Fibroblast of peridontal ligament (primary cell): ENCODE data around the gene SEPTIN6.
A peak's percentile ranks its signal among the peaks of the same experiment; 100 is the strongest.

Experiments
- DNase-seq: peaks from one replicate; pipeline ENCODE4 v3.0.0-alpha.2; 2010; ENCODE audit errors: extremely low read depth

SEPTIN6 gene

GRCh38 chrX:119693040-119693995, at the start of gene SEPTIN6:
SEPTIN6 (minus strand) TSS chrX:119693168; CDS start chrX:119693105, 63 bp downstream.
- DNase-seq: peak; percentile 22

- DNase-seq: no peak
Observed at GRCh38 chrX:119738742-119739141, 45.8 kb upstream of the SEPTIN6 start.

DNA sequence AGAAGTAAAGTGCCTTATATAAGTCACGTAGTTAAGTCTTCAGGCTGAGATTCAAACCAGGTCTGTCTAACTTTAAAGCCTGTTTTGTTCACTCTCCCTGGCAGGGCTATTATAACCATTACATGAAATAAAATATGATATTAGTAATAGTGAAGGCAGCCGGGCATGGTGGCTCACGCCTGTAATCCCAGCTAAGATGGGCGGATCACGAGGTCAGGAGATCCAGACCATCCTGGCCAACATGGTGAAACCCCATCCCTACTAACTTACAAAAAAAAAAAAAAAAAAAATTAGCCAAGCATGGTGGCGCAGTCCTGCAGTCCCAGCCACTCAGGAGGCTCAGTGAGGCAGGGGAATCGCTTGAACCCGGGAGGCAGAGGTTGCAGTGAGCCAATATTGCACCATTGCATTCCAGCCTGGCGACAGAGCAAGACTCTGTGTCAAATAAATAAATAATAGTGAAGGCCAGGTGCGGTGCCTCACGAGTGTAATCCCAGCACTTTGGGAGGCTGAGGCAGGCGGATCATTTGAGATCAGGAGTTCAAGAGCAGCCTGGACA, 43.3 kb upstream of the SEPTIN6 start:
- DNase-seq: no peak

DNA sequence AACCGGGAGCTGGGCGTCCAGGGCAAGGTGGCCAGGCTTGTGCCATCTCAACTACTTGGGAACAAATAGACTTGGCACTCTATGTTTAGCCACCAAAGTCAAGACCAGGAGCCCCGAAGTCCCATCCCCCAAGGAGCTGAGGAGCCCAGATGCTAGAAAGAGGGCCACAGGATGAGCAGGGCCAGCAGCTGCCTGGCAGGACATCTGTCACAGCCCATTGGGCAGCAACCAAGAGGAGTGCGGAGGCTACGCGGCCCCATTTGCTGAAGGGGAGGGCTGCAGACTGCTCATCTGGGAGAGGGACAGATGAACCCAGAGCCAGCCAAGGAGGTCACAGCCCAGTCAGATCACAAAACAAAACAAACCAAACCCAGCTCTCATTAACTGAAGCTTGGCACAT, 42.5 kb upstream of the SEPTIN6 start:
- no peak for DNase-seq

DNA sequence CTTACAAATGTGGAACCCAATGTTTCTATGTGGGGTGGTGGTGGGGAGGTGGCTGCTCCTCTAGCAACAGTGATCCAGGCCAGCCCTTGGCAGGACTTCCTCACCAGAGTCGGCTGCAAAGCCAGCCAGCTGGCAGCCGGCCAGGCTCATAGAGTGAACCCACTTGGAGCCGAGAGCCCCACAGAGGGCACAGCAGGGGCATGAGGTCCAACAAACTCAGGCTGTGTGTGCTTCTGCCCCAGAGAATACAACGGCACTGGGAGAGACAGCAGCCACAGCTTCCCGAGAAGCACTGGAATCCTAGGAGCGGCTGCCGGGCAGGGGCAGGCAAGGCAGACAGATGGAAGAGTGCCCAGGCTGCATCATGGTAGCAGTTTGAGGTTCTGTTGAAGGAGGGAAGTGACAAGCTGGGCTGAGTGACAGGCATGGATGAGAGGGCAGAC, 42.0 kb upstream of the SEPTIN6 start:
- peak; percentile 11 for DNase-seq

- DNase-seq: peak; percentile 72
Observed at GRCh38 chrX:119729408-119730201, 36.6 kb upstream of the SEPTIN6 start.

GRCh38 chrX:119728487-119728886, 35.5 kb upstream of the SEPTIN6 start:
- no peak for DNase-seq

- DNase-seq: peak; percentile 3
Observed at GRCh38 chrX:119726900-119727555, 34.1 kb upstream of the SEPTIN6 start.

GRCh38 chrX:119721926-119722325, 29.0 kb upstream of the SEPTIN6 start:
- no peak for DNase-seq

DNA sequence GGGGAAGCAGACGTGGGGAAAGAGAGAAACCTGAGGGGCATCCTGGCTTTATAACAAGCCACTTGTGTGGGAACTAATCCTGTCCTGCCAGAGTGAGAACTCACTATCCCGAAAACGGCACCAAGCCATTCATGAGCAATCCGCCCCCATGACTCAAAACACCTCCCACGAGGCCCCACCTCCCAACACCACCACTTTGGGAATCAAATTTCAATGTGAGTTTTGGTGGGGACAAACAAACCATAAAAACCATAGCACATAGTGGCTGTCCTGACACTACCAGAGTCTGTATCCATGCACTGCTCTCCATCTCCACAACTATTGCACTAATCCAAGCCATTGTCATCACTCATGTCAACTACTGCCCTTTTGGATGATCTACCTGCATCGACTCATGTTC, 28.5 kb upstream of the SEPTIN6 start:
- DNase-seq: no peak

- no peak for DNase-seq
Observed at GRCh38 chrX:119709630-119710029, 16.7 kb upstream of the SEPTIN6 start.

DNA sequence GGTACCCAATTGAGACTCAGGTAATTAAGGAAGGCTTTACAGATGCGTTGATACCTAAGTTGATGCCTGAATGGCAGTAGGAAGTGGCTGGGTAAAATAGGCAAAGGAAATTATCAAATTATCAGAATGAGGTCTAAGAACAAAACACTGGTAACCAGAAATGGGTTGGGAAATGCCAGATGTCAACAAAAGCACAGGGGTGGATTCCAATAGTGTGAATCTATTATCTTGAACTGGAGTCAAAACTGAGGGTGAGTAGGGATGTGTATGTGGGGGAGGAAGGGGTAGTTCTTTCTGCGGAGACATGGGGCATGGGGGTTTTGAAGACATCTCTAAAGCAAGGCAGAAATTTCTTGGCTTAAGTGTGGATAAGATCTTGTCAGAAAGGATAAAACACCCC, 16.0 kb upstream of the SEPTIN6 start:
- peak; percentile 31 for DNase-seq

GRCh38 chrX:119706616-119707015, 13.6 kb upstream of the SEPTIN6 start:
- no peak for DNase-seq

DNA sequence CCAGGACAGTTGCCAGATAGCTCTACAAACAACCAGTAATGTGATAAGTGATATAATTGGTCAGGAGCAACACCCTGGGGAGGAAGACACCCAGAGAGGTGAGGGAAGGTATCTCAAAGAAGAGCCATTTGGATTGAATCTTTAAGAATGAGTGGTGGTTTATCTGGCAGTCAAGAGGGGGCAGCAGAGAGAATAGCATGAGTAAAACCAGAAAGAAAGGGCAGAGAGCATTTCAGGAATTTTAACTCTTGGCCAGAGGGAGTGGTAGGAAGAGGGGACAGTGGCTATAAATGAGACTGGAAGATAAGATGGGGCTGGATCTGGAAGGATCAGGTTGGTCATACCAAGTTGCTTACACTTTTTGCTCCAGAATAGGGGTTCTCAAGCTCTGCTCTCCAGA, 5.9 kb upstream of the SEPTIN6 start:
- peak; percentile 63 for DNase-seq

- DNase-seq: no peak
Observed at GRCh38 chrX:119696251-119696890, 3.4 kb upstream of the SEPTIN6 start.

GRCh38 chrX:119695535-119696050, 2.6 kb upstream of the SEPTIN6 start:
- DNase-seq: no peak

GRCh38 chrX:119694601-119695534, 1.9 kb upstream of the SEPTIN6 start:
- no peak for DNase-seq

GRCh38 chrX:119693996-119694451, 1.1 kb upstream of the SEPTIN6 start:
- DNase-seq: no peak

DNA sequence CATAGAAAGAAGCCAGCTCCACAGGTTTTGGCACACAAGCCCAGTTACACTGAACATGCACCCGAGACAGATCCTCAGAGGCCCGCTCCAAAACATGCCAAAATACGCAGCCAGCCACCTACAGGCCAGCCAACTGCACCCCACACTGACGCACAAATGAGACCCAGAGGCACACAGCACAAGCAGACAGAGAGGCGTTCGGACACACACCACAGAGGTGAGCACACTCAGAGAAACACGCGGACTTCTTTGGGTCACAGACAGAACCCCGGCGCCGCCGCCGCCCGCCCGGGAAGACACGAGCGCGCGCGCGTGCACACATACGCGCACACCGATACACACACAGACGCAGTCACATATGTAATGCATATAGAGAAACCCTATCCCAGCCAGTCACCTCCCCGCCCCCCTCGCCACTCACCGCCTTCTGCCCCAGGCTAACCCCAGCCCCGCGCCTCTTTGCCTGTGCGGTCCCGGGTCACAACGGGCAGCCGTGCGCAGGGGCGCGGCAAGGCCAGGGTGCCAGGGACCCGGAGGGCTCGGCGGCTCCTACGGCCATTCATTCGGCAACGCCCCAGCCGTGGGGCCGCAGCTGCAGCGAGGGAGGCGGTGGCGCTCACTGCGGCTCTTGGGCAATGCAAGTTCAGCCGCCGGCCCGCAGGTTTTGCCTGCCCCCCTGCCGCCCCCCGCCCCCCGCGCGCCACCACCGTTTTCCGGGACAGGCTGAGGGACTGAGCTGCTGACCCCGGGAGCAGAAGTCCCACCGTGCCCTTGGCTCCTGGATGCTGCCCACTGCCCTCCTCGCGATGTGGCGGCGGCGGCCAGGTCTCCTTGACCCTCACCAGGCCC, 553 bp downstream of the SEPTIN6 start:
- peak; percentile 25 for DNase-seq
